Measurements from ENCODE around the gene IFNL3.

IFNL3 gene

DNA sequence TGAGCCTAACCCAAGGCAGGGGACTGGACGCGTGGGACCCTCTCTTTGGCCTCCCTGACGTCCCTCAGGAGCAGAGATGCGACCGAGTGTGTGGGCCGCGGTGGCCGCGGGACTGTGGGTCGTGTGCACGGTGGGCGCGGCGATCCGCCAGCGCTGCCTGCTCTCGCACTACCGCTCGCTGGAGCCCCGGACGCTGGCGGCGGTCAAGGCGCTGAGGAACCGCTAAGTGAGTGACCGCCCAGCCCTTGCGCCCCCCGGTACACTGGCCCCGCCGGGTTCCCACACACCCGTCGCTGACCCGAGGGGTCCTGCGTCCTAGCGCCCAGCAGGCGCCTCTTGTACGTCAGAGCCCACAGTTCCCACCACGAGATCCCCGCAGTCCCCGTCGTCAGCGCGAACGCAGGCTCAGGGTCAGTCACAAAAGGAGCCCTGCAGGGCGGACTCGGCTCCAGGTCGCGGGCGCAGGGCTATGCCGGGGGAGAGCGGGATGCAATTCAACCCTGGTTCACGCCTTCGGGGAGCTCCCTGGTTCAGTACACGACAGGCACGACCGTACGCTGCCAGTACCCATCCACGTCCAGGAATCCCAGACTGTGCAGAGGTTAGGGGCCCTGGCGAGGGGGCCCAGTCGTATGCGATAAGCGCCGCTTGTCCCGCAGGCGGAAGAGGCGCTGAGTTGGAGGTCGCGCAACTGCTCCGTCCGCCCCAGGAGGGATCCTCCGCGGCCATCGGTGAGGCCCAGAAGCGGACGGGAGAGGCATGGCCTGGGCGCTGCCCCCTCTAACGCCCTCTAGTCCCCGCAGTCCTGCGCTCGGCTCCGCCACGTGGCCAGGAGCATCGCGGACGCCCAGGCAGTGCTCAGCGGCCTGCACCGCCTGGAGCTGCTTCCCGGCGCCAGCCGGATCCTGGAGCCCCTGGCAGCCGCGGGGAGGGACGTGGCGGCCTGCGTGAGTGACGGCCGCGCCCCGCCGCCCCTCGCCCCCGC, 19.8 kb upstream of the IFNL3 start:
- H3K4me1 Mint-ChIP-seq = no peaks in the 10 kb centered on the region
- H3K27ac Mint-ChIP-seq = no peak overlapping the region
- DNase-seq = no peak
- H3K36me3 Mint-ChIP-seq = no peaks in the 10 kb centered on the region
- CTCF ChIA-PET = no interaction called here
- peaks cover 73% of the 10 kb centered on the region for H3K27me3 Mint-ChIP-seq
- H3K9me3 Mint-ChIP-seq = no peaks in the 10 kb centered on the region
- H3K4me3 Mint-ChIP-seq = no peak overlapping the region

DNA sequence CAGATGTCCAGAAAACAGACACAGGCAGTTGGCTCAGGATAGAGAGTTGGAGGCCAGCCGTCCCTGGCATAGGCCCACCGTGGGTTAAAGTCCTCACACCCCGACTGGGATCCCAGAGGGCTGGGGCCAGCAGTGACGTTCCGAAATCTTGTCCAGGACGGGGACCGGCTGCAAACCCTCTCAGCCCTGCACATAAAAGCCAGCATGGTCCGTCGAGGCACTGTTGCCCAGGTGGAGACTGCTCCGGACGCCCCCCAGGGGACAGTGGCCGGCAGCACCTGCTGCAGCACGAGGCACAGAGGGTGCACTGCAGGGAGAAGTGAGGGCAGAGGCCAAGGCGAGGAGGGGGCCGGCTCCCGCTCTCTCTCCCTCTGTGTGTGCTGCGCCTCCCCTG, 19.1 kb upstream of the IFNL3 start:
- Mint-ChIP-seq H3K27me3 (peaks cover 70% of the 10 kb centered on the region), H3K4me3 (no peak overlapping the region), H3K36me3 (no peaks in the 10 kb centered on the region), H3K27ac (no peak overlapping the region), H3K4me1 (no peaks in the 10 kb centered on the region), H3K9me3 (no peaks in the 10 kb centered on the region)
- DNase-seq = no peak
- CTCF ChIA-PET = no interaction called here

- H3K9me3 Mint-ChIP-seq = no peaks in the 10 kb centered on the region
- no peaks in the 10 kb centered on the region for H3K36me3 Mint-ChIP-seq
- H3K4me3 Mint-ChIP-seq = no peak overlapping the region
- H3K4me1 Mint-ChIP-seq = no peaks in the 10 kb centered on the region
- H3K27ac Mint-ChIP-seq = no peak overlapping the region
- H3K27me3 Mint-ChIP-seq = peaks cover 61% of the 10 kb centered on the region
- DNase-seq = no peak
- CTCF ChIA-PET = no interaction called here
Measured at GRCh38 chr19:39262496-39262895, 17.7 kb upstream of the IFNL3 start.

DNA sequence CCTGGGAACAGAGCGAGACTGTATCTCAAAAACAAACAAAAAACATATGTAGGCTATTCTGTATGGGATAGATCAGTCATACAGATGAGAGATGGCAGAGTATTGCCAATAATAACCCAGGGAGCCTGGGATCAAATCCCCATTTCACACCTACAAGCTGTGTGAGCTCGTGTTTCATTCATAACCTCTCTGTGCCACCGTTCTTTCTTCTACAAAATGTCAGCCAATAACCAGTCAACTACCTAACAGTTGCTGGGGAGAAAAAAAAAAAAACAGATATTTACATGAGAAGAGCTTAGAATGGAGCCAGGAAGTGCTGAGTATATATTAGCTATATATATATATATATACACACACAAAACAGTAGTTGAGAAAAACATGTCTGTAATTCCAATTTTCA, 16.9 kb upstream of the IFNL3 start:
- DNase-seq = no peak
- Mint-ChIP-seq H3K9me3 (no peaks in the 10 kb centered on the region), H3K27me3 (peaks cover 58% of the 10 kb centered on the region), H3K4me3 (no peak overlapping the region), H3K36me3 (no peaks in the 10 kb centered on the region), H3K4me1 (no peaks in the 10 kb centered on the region), H3K27ac (no peak overlapping the region)
- CTCF ChIA-PET = no interaction called here

DNA sequence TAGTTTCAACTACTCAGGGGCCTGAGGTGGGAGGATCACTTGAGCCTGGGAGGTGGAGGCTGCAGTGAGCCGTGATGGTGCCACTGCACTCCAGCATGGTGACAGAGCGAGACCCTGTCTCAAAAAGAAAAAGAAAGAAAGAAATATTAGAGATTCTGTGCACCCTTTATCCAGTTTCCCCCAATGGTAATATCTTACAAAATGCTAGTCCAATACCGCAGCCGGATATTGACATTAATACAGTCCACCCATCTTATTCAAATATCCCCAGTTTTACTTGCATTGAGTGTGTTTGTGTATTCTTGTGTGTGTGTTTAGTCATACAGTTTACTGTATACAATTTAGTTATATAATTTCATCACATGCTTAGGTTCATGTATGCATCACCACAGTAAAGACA, 12.4 kb upstream of the IFNL3 start:
- Mint-ChIP-seq H3K27ac (no peak overlapping the region), H3K4me1 (peaks cover 5% of the 10 kb centered on the region), H3K4me3 (no peak overlapping the region), H3K9me3 (no peaks in the 10 kb centered on the region), H3K36me3 (no peaks in the 10 kb centered on the region), H3K27me3 (peaks cover 39% of the 10 kb centered on the region)
- no peak for DNase-seq
- CTCF ChIA-PET = no interaction called here

- Mint-ChIP-seq H3K36me3 (no peaks in the 10 kb centered on the region), H3K9me3 (no peaks in the 10 kb centered on the region), H3K27me3 (peaks cover 39% of the 10 kb centered on the region), H3K4me1 (peaks cover 5% of the 10 kb centered on the region), H3K4me3 (no peak overlapping the region), H3K27ac (no peak overlapping the region)
- no peak for DNase-seq
- CTCF ChIA-PET = no interaction called here
Measured at GRCh38 chr19:39254531-39255345, 9.9 kb upstream of the IFNL3 start.

DNA sequence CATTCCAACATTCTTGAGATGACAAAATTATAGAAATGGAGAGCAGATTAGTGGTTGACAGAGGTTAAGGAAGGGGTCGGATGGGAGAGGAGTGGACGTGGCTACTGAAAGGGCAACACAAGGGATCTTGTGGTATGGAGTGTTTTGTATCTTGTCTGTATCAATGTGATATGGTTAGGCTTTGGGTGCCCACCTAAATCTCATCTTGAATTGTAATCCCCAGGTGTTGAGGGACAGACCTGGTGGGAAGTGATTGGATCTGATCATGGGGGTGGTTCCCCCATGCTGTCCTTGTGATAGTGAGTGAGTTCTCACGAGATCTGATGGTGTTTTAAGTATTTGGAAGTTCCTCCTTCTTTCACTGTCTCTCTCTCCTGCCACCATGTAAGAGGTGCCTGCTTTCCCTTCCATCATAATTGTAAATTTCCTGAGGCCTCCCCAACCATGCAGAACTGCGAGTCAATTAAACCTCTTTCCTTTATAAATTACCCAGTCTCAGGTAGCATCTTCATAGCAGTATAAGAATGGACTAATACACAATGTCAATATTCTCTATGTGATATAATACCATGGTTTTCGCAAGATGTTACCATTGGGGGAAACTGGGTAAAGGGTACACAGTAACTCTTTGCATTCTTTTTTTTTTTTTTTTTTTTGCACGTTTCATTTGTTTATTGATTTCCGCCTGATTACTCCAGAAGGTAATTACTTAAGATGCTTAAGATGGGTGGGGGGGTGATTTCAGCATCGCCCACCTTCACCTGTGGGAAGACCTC, 8.8 kb upstream of the IFNL3 start:
- H3K4me3 Mint-ChIP-seq = no peak overlapping the region
- no peaks in the 10 kb centered on the region for H3K9me3 Mint-ChIP-seq
- peaks cover 5% of the 10 kb centered on the region for H3K4me1 Mint-ChIP-seq
- peaks cover 47% of the 10 kb centered on the region for H3K27me3 Mint-ChIP-seq
- H3K27ac Mint-ChIP-seq = no peak overlapping the region
- CTCF ChIA-PET = no interaction called here
- no peaks in the 10 kb centered on the region for H3K36me3 Mint-ChIP-seq
- no peak for DNase-seq

- Mint-ChIP-seq H3K4me1 (peaks cover 5% of the 10 kb centered on the region), H3K4me3 (no peak overlapping the region), H3K9me3 (no peaks in the 10 kb centered on the region), H3K36me3 (no peaks in the 10 kb centered on the region), H3K27ac (no peak overlapping the region), H3K27me3 (peaks cover 58% of the 10 kb centered on the region)
- no peak for DNase-seq
- CTCF ChIA-PET = no interaction called here
Measured at GRCh38 chr19:39252458-39252857, 7.7 kb upstream of the IFNL3 start.

DNA sequence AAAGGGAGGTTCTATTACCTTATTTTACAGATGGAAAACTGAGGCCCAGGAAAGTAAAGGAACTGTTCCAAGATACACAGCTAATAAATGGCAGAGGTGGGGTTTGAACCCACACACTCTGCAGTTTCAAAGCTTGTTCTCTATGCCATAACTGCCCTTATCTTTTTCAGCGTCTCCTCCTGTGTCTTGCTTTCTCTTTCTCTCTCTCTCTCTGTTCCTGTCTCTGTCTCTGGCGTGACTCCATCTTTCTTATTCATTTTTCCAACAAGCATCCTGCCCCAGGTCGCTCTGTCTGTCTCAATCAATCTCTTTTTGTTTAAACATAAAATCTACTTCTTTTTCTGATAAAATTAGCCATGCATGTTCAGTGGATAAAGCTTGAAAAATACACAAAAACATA, 7.0 kb upstream of the IFNL3 start:
- peaks cover 5% of the 10 kb centered on the region for H3K4me1 Mint-ChIP-seq
- no peak overlapping the region for H3K27ac Mint-ChIP-seq
- CTCF ChIA-PET = no interaction called here
- DNase-seq = no peak
- H3K4me3 Mint-ChIP-seq = no peak overlapping the region
- H3K36me3 Mint-ChIP-seq = no peaks in the 10 kb centered on the region
- H3K27me3 Mint-ChIP-seq = peaks cover 61% of the 10 kb centered on the region
- H3K9me3 Mint-ChIP-seq = no peaks in the 10 kb centered on the region

- H3K4me1 Mint-ChIP-seq = peaks cover 5% of the 10 kb centered on the region
- no peaks in the 10 kb centered on the region for H3K36me3 Mint-ChIP-seq
- H3K27ac Mint-ChIP-seq = no peak overlapping the region
- no peak overlapping the region for H3K4me3 Mint-ChIP-seq
- peaks cover 55% of the 10 kb centered on the region for H3K27me3 Mint-ChIP-seq
- CTCF ChIA-PET = no interaction called here
- no peaks in the 10 kb centered on the region for H3K9me3 Mint-ChIP-seq
- DNase-seq = no peak
Measured at GRCh38 chr19:39251081-39251480, 6.3 kb upstream of the IFNL3 start.

- no peak within 1 kb of the TSS for H3K4me3 Mint-ChIP-seq
- no peak for DNase-seq
- H3K4me1 Mint-ChIP-seq = peaks cover 5% of the 10 kb centered on the region
- peaks cover 56% of the 10 kb centered on the region for H3K27me3 Mint-ChIP-seq
- H3K27ac Mint-ChIP-seq = no peak within 1 kb of the TSS
- H3K36me3 Mint-ChIP-seq = no peaks in the 10 kb centered on the region
- H3K9me3 Mint-ChIP-seq = no peaks in the 10 kb centered on the region
- CTCF ChIA-PET = no interaction called here
Measured at GRCh38 chr19:39248806-39249205, 4.0 kb upstream of the IFNL3 start, which contains the start of gene IFNL4. IFNL4 (minus strand) TSS chr19:39248856.

GRCh38 chr19:39247701-39248664, 3.2 kb upstream of the IFNL3 start:
- CTCF ChIA-PET = no interaction called here

GRCh38 chr19:39246951-39247669, 2.3 kb upstream of the IFNL3 start:
- Mint-ChIP-seq H3K27me3 (peaks cover 52% of the 10 kb centered on the region), H3K4me3 (no peak overlapping the region), H3K36me3 (no peaks in the 10 kb centered on the region), H3K4me1 (no peaks in the 10 kb centered on the region), H3K27ac (no peak overlapping the region), H3K9me3 (no peaks in the 10 kb centered on the region)
- peak; percentile 33 for DNase-seq
- CTCF ChIA-PET = no interaction called here

More at GRCh38 chr19:39247701-39248664, 3.2 kb upstream of the IFNL3 start:
- no peak for DNase-seq
- H3K4me1 Mint-ChIP-seq = peaks cover 5% of the 10 kb centered on the region
- H3K36me3 Mint-ChIP-seq = no peaks in the 10 kb centered on the region
- no peaks in the 10 kb centered on the region for H3K9me3 Mint-ChIP-seq
- no peak overlapping the region for H3K27ac Mint-ChIP-seq
- peaks cover 57% of the 10 kb centered on the region for H3K27me3 Mint-ChIP-seq
- H3K4me3 Mint-ChIP-seq = no peak overlapping the region

All from activated naive CD4-positive, alpha-beta T cell treated with anti-CD3 and anti-CD28 coated beads, Interleukin-2, amount 10 ng/mL, durations not matched to agents 7 days and 5 days (primary cell).